Measurements from ENCODE around the gene KRT23.

The KRT23 gene

DNA sequence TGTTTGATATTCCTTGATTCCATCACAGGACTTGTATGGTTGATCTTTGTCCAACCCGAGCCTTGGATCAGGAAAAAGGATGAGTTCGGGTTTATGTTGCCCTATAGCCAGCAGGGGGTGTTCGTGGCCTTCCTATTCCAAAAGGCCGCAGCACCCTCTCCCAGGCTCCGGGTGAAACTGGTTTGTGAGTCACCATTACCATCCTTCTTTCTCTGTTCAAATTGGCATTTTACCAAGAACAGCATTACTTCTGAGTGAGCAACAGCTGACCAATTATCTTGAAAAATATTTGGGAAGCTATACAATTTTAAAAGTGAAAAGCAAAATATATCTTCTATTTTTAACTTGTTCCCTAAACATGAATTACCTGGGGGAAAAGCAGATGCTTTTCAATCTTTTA is 28.1 kb downstream of the KRT23 start:
- peak; percentile 40 for DNase-seq (ENCODE audit: low read depth)

DNA sequence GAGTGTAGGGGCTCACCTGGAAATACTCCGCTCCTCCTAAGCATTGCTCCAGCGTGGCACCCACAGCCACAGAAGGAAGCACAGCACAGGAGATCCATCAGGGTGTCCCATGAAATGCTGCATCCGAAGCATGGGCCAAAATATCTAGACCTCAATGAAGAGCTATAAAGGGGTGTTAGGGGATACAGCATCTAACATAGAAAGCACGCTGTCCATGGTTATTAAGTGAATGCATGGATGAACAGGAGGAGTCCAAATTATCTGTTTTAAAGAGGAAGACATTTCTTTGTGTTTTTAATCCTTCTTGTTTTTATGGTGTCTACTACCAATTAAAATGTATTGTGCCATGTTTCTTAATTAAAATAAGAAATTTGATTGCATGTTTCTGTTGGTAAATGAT is 30.8 kb downstream of the KRT23 start:
- no peak for DNase-seq (ENCODE audit: low read depth)

GRCh38 chr17:40905370-40905769 is 32.1 kb downstream of the KRT23 start:
- DNase-seq (ENCODE audit: low read depth), result no peak

GRCh38 chr17:40903129-40903847 is 34.2 kb downstream of the KRT23 start:
- DNase-seq (ENCODE audit: low read depth), result no peak

DNA sequence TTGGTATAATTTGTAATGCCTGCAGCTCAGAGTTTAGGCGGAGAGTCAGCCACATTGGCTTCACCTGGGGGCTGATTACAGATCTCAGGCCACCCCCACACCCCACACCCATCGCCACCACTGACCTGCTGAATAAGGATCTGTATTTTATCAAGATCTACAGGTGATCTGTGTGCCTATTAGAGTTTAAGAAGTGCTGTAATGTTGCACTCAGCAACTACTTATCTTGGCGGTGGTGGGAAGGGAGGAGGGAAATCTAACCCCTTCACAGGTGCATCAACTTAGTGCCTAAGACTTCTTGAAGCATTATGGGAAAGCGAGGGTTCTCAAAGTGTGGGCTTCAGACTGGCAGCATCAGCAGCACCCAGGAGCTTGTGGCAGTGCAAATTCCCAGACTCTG is 34.9 kb downstream of the KRT23 start:
- DNase-seq (ENCODE audit: low read depth), result no peak

- no peak for DNase-seq (ENCODE audit: low read depth)
Measured at GRCh38 chr17:40901981-40902474, 35.4 kb downstream of the KRT23 start.

- no peak for DNase-seq (ENCODE audit: low read depth)
Measured at GRCh38 chr17:40900809-40901356, 36.6 kb downstream of the KRT23 start.

GRCh38 chr17:40896916-40897455 is 40.5 kb downstream of the KRT23 start:
- no peak for DNase-seq (ENCODE audit: low read depth)

DNA sequence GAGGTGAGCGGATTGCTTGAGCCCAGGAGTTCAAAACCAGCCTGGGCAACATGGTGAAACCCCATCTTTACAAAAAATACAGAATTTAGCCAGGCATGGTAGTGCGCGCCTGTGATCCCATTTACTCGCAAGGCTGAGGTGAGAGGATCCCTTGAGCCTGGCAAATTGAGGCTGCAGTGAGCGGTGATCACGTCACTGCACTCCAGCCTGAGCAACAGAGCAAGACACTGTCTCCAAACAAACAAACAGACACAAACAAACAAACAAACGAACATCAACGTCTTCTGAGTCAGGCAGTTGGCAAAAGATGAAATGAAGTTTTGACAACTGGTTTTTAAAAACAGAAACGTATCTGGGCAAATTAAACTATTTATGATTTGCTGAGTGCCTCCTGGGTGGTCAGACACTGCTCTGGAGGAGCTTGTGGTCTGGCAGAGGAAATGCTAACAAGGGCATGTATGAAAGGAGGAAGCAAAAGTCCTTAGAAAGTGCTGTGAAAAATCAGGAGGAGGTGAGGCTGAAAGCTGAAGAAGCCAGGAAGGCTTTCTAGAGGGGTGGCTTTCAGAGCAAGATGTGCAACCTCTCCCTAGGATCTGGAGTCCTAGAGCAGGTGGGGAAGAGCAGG is 42.2 kb downstream of the KRT23 start:
- DNase-seq (ENCODE audit: low read depth), result no peak

- DNase-seq (ENCODE audit: low read depth), result no peak
Measured at GRCh38 chr17:40888196-40888720, 49.2 kb downstream of the KRT23 start.

GRCh38 chr17:40886090-40886489 is 51.4 kb downstream of the KRT23 start:
- no peak for DNase-seq (ENCODE audit: low read depth)

DNA sequence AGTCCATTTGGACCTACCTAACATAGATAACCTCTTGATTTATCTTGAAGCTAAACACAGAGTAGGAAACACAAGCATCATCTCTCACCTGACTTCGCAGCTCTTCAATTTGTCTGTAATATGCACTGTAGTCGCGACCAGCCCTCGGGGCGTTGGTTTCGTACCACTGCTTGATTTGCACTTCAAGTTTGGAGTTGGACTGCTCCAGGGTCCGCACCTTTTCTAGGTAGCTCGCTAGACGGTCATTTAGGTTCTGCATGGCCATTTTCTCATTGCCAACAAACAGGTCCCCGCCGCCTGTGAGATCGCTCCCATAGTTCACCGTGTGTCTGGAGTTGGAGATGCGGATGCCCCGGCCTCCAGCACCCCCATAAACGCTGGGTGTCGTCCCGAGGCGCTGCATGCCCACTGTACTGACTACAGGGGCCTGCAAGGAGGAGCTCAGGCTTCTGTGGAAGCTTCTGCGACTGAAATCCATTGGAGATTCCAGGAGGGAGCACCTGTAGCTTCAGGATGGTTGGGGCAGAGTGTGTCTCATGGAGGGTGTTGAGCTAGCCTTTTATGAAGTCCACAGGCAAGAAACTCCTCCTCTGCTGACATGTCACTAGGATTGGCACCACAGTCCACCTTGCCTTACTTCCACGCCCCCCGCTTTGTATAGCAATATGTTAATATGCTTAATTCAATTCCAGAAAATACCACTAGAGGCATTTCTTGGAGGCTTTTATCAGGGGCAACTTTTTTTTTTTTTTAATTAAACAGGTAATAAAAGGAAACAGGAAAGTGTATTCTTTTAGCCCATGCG is 52.5 kb downstream of the KRT23 start, which contains the start of gene KRT20:
KRT20 (minus strand) TSS at position 535 of the 805 bp plus-strand sequence; CDS start at position 478, 57 bp downstream.
- no peak for DNase-seq (ENCODE audit: low read depth)

GRCh38 chr17:40883626-40884334 is 53.7 kb downstream of the KRT23 start:
- no peak for DNase-seq (ENCODE audit: low read depth)

- no peak for DNase-seq (ENCODE audit: low read depth)
Measured at GRCh38 chr17:40883031-40883430, 54.4 kb downstream of the KRT23 start.

DNA sequence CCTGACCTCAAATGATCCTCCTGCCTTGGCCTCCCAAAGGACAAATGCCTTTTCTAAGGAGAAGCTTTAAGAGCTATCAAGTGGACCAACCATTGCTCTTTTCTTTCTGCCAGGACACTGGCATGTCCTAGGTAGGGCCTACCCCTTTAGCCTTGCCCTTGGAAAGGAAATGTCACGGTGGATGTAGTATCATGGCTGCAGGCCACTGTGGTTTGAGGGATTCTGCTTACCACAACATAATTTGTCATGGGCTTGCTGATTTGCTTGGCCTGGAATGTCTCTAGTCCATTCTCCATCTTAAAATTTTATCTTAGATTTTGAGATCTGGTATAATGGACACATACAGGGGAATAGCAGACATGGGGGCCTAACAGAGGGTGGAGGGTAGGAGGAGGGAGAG is 58.4 kb downstream of the KRT23 start:
- DNase-seq (ENCODE audit: low read depth), result no peak

GRCh38 chr17:40878044-40878443 is 59.4 kb downstream of the KRT23 start:
- no peak for DNase-seq (ENCODE audit: low read depth)

GRCh38 chr17:40873801-40874200 is 63.6 kb downstream of the KRT23 start:
- DNase-seq (ENCODE audit: low read depth), result no peak

DNA sequence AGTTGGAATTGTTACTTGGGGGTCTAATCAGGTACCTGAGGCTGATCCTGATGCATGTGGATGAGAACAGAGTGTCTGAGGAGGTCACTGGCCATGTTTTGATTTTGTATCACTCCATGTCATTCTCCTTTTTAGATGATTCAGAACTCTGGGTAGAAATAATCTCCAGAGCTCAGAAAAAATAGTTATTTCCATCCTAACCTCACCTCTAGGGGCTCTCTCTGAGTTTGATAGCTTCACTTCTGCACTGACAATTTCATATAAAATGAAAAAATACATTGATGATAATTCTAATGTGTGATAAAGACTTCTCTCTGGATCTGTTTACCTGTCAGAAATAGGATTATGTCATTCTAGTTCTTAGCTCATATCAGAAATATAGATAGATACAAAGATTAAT is 64.2 kb downstream of the KRT23 start:
- DNase-seq (ENCODE audit: low read depth), result no peak

Data from stimulated activated CD8-positive, alpha-beta memory T cell treated with anti-CD3 and anti-CD28 coated beads, Interleukin-12 subunit alpha, Interleukin-12 subunit beta, amount 100 ng/mL, for 1 hour (primary cell).